WI38 (cell line): ENCODE data around the gene EXOSC5.
A peak's percentile ranks its signal among the peaks of the same experiment; 100 is the strongest.
"Not testable (repeated sequence)": the region's sequence is repeated elsewhere in the genome, so short reads cannot be mapped to it uniquely, and the experiment has no call there.

Experiments used
- H3K4me3 ChIP-seq: 2 replicates; pipeline ENCODE4 v1.5.1; 2011; ENCODE audit warnings: low read depth, mild to moderate bottlenecking, control low read depth, low read length
- CTCF ChIP-seq: IDR thresholded peaks from 2 replicates; pipeline ENCODE4 v1.5.1; 2012; ENCODE audit warnings: low read depth, mild to moderate bottlenecking, control low read depth, low read length

EXOSC5 gene

GRCh38 chr19:41350735-41351338 lies 46.3 kb downstream of the EXOSC5 start:
- TF ChIP-seq CTCF = no peak
- peak overlapping the region; percentile 92 for H3K4me3 ChIP-seq

- not testable (repeated sequence) for H3K4me3 ChIP-seq
Observed at GRCh38 chr19:41346916-41347315, 50.2 kb downstream of the EXOSC5 start.

- TF ChIP-seq CTCF = no peak
- H3K4me3 ChIP-seq = no peak overlapping the region
Observed at GRCh38 chr19:41344162-41344561, 53.0 kb downstream of the EXOSC5 start.

- H3K4me3 ChIP-seq = no peak overlapping the region
- TF ChIP-seq CTCF = no peak
Observed at GRCh38 chr19:41341669-41342490, 55.3 kb downstream of the EXOSC5 start.

GRCh38 chr19:41339936-41340335 lies 57.2 kb downstream of the EXOSC5 start:
- TF ChIP-seq CTCF = no peak

More at GRCh38 chr19:41339936-41340335, 57.2 kb downstream of the EXOSC5 start:
- no peak overlapping the region for H3K4me3 ChIP-seq
